NCI-H2029 treated with DMSO at 0.1 percent for 48 hours (cell line): ENCODE measurements around the gene HOXA9.

ENCODE experiments used
- DNase-seq: peaks from one replicate; lab custom pipeline; 2025; lab: John Stamatoyannopoulos, UW

The HOXA9 gene

DNA sequence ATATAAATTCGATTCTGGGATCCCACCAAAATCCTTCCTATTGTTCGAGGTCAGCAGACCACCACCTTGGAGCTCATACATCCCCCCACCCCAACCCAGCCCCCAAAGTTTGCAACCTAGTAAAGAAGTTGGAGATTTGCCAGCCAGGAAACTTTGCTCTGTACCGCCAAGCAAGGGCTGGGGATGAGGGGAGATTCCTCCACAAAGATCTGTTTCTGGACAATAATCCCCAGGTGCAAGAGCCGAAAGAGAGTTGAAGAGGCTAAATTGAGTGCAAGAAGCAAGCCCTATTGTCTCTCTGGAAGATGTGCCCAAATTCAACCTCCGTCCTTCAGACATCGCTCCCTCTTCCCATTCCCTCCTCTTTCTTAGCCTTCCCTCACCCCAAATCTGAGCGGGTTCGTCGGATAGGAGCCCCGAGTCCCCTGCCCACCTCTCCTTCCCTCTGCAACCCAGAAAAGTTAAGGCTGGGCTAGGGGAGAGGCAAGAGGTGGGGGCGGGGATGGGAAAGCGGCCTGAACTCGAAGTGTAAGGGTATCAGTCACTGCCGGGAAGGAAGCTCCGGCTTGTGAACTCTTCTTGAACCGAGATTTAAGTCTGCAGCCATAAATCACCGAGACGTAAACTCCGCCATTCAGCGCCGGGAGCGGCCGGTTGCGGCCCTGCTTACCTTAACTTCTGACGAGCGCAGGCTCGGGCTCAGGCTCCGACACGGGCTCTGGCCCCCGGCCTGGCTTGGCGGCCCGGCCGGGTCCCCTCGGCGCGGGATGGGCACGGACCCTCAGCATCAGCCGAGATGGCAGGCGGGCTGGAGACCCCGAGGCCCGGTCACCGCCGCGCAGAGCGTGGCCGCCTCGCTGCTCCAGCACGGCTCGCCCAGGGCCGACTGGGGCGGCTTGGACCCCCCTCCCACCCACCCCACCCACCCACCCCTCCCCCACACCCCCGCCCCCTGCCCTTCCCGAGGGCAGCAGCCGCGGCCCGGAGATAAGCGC, 52.1 kb downstream of the HOXA9 start:
- no peak for DNase-seq
